NCI-H128 (cell line): ENCODE measurements around the gene NDUFS6.
"Not testable (repeated sequence)": the region's sequence is repeated elsewhere in the genome, so short reads cannot be mapped to it uniquely, and the experiment has no call there.

Source experiments
- DNase-seq: peaks from one replicate; lab custom pipeline; 2025; ENCODE audit not compliant: unreplicated experiment; lab: John Stamatoyannopoulos, UW

The NDUFS6 gene

GRCh38 chr5:1781726-1782384 is 19.4 kb upstream of the NDUFS6 start:
- no peak for DNase-seq

- DNase-seq: no peak
Measured at GRCh38 chr5:1782385-1783215, 18.6 kb upstream of the NDUFS6 start.

- DNase-seq: no peak
Measured at GRCh38 chr5:1783216-1783554, 18.0 kb upstream of the NDUFS6 start.

GRCh38 chr5:1784197-1785050 is 16.8 kb upstream of the NDUFS6 start:
- no peak for DNase-seq

- no peak for DNase-seq
Measured at GRCh38 chr5:1785062-1785461, 16.1 kb upstream of the NDUFS6 start.

GRCh38 chr5:1785984-1786383 is 15.2 kb upstream of the NDUFS6 start:
- no peak for DNase-seq

GRCh38 chr5:1786621-1787471 is 14.4 kb upstream of the NDUFS6 start:
- DNase-seq: no peak

DNA sequence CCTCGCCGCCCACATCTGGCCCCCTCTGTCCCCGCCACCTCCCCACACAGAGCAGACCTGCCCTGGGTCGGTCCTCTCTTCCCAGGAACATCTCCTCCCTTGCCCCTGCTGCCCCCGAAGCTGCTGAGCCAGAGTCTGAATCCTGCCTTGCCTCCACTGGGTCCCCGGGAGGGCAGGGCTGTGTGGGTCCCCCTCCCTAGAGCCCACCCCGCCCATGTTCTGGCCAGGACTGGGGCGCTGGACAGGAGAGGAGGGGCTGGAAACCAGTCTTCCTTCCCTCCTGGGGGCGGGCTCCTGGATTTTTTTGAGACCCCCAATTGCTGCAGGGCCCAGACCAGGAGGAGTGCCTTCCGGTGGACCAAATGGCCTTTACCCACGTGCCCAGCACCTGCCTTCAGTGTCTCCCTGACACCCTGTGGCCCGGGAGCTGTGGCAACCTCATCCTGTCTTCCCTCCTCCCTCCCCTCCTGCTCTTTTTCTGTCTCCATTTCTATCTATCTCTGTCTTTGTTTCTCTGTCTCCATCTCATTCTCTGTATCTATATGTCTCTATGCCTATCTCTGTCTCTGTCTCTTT is 13.6 kb upstream of the NDUFS6 start:
- DNase-seq: no peak

DNA sequence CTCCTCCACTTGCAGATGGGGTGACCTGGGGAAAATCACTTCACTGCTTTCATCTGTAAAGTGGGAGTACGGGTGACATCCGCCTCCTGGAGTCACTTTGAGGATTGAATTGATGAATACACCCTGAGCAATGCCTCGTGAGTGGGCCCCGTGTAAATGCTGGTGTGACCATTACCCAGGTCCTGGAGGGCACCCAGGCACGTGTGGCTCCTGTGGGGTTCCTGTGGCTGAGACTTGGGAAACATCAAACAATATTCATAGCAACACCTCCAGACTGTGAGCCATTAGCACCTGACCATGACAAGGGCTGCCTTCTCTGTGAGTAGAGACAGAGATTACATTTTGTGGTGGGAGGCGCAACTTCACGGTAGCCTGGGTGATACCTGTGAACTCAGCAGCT is 13.0 kb upstream of the NDUFS6 start:
- DNase-seq: no peak

GRCh38 chr5:1788828-1789227 is 12.4 kb upstream of the NDUFS6 start:
- no peak for DNase-seq

- not testable (repeated sequence) for DNase-seq
Measured at GRCh38 chr5:1789438-1789833, 11.8 kb upstream of the NDUFS6 start.

DNA sequence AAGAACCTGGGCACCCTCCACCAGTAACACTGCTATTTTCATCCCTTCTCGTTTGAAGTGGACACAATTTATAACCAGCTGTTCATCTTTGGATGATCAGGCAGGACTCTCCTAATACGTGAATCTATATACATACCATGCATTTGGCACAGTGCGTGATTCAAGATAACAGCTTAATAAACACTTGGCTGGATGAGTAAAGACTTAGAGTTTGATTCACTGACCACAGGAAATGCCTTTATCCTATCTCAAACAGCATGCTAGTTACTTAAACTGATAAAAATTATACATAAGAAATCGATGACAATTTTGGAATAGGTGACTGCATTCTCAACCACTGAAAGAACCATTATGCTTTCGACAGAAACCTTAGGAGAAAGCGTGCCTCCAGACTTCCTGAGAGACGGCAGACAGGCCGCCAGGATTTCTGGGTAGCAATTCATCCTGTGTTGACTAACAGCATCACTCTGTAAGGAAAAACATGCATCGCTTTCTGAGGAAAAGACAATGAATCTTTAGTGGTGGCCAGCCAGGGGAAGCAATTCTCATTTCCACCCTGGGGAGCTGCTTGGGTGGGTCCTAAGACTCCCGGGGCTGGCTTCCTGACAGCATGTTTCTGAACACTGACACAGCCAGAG is 11.3 kb upstream of the NDUFS6 start:
- DNase-seq: no peak

DNA sequence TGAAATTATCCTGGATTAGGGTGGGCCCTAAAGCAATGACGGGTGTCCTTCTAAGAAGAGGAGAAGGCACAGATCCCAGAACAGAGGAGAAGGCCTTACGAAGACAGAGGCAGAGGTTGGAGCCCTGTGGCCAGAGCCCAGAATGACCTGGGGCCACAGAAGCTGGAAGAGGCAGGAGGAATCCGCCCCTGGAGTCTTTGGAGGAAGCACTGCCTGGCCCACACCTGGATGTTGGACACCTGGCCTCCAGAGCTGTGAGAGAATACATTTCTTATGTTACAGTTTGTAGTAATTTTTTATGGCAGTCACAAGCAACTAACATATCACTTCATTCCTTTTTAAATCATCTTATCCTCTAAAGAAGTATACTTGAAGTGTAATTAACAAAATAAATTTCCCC is 10.0 kb upstream of the NDUFS6 start:
- no peak for DNase-seq

DNA sequence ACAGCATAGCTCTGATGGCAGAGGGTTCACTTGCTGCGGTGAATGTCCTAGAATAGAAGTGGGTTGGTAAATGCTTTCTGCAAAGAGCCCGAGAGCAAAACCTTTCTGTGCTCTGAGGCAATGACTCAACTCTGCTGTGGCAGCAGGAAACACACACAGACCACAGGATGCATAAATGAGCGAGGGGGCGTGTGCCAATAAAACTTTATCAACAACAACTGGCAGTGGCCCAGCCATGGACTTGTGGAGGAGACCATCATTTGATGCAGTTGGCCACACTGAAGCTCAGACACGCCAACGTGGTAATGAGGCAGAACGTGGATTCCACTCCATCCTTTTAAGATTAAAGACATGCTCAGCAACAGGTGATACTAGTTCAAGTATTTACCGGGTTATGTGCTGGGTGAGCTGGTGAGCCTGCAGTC is 8.4 kb upstream of the NDUFS6 start:
- no peak for DNase-seq

DNA sequence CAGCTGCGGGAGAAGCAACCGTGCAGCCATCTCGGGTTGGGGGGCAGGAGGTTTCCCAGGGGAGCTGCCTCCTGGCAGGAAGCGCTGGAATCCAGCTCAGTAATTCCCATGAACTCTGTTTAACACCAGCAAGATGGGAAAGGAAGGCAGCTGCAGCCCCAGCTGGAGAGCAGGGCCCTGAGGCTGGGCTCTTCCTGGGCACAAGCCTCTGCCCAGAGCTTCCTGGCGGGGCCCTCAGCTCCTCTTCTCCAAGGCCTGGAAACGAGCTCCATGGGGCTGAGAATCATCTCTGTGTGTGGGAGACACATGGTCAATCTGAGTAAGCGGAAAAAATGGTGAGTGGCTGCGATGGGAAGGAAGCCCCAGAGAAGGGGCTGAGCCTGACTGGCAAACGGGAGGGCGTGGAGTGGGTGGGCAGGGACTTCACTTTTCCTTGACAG is 7.9 kb upstream of the NDUFS6 start:
- no peak for DNase-seq

- no peak for DNase-seq
Measured at GRCh38 chr5:1793966-1794900, 7.0 kb upstream of the NDUFS6 start.

GRCh38 chr5:1794901-1795290 is 6.3 kb upstream of the NDUFS6 start:
- DNase-seq: no peak

GRCh38 chr5:1795506-1795905 is 5.7 kb upstream of the NDUFS6 start:
- no peak for DNase-seq

- no peak for DNase-seq
Measured at GRCh38 chr5:1795931-1796330, 5.3 kb upstream of the NDUFS6 start.
